Stimulated activated CD8-positive, alpha-beta memory T cell treated with anti-CD3 and anti-CD28 coated beads, Interleukin-4, amount 100 ng/mL, for 4 hours (primary cell): Measurements from ENCODE around the gene CRLF1.

Experiments used
- DNase-seq, 2 donors: peaks; one replicate each; pipeline ENCODE4 v3.0.0-alpha.2; 2020; ENCODE audit warnings: low read depth in 2 of 2, low spot score in 1 of 2

The CRLF1 gene

DNA sequence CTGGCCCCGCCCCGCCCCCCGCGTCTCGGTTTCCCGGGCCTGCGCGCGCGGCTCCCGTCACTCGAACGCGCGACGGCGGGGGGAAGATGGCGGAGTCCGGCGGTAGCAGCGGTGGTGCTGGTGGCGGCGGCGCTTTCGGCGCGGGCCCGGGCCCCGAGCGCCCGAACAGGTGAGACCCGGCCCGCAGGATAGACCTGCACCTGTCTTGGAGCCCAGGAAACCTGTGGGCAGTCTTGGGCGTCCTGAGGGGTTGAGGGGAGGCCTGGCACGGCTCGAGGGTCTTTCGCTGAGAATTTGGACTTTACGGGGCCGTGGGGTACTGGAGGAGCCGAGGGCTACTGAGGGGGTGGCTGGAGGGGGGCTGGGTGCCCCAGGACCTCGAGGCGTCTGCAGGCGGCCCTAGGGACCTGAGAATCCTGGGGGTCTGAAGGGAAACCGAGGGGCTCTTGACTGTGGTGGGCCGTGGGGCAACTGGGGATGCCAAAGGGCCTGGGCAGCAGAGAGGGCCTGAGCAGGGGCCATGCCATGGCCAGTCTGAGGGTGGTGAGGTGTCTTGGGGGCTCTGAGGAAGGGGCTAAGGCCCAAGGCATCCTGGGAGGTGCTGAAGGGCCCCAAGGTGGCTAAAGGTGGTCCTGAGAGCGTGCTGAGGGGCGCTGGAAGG, 30.5 kb upstream of the CRLF1 start, which contains the start of gene KLHL26:
Gene KLHL26 (plus strand): TSS at position 60 of the 661 bp plus-strand sequence. CDS start 27 bp downstream, at position 87.
- no peak for DNase-seq

DNA sequence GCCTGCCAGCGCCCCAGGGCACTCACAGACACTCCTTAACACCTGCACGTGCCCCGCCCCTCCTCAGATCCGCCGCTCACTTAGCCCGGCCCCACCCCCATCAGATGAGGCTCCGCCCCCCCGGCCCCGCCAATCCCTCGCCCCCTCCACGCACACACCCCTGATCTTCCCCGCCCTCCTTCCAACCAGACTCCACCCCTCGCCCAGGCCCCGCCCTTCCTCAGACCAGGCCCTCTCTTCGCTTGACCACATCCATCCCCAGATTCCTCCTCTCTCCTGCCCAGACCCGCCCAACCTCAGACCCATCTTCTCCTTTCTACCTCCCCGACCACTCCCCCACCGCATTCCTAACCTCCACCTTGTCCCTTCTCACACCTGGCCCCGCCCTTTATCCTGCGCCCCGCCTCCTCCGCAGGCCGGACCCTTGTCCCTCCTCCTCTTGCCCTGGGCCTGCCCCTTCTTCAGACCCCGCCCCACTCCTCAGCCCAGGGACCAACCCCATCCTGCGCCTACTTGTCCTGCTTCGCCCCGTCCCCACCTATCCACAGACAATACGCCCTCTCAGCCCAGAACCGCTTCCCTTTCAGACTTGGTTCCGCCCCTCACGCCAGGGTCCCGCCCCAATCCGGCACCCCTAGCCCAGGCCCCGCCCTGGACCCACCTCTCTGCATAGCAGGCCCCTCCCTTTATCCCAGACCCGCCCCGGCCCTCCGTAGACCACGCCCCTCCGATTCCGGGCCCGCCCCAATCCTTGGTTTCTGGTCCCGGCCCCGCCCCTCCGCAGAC, 29.8 kb upstream of the CRLF1 start:
- DNase-seq = peak; percentile 96 to 100

- no peak for DNase-seq
Observed at GRCh38 chr19:18635831-18636182, 29.2 kb upstream of the CRLF1 start.

DNA sequence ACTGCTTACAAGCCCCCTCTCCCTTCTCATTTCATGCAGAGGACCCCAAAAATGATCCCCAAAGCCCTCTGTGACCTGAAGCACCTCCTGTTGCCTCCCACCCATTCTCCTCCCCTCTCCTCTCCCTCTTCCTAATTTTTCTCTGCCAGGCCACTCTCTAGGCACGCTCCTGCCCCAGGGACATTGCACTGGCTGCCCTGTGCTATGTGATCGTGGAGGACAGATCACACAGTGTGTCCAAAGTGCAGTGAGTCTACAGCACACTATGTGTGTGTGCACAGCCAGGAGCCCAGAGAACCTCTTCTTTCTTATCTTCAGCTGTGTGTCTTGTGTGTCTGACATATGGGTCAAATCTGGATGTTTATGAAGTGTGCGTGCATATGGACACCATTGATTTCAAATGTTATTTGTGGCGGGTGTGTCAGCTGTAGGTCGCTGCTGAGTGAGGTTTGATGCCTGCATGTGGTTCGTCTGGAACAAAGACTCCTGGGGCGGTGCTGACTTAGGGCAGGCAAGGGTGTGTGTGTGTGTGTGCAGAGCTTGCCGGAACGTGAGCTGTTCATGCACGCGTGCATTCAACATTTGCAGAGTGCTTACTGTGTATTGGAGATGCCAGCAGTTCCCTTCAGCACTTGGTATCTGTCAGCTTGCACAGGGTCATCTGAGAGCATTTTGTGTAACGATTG, 28.2 kb upstream of the CRLF1 start:
- no peak for DNase-seq

DNA sequence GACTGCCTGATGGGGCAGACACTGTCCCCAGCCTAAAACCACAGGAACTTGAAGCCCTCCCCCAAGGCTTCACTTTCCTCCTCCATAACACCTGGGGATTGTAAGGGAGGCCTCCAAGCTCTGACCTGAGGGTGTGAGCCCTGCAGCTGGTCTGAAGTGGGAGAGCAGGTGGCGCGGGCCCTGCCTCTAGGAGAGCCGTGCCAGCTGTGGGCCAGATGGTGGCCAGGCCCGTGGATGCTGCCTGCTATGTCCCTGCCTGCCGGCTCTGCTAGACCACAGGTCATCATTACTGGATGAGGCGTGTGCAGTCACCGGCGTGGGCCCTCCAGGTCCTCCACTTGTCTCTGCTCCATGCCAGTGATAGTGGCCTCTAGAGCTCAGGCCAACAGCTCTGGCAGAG, 26.7 kb upstream of the CRLF1 start:
- DNase-seq = no peak

DNA sequence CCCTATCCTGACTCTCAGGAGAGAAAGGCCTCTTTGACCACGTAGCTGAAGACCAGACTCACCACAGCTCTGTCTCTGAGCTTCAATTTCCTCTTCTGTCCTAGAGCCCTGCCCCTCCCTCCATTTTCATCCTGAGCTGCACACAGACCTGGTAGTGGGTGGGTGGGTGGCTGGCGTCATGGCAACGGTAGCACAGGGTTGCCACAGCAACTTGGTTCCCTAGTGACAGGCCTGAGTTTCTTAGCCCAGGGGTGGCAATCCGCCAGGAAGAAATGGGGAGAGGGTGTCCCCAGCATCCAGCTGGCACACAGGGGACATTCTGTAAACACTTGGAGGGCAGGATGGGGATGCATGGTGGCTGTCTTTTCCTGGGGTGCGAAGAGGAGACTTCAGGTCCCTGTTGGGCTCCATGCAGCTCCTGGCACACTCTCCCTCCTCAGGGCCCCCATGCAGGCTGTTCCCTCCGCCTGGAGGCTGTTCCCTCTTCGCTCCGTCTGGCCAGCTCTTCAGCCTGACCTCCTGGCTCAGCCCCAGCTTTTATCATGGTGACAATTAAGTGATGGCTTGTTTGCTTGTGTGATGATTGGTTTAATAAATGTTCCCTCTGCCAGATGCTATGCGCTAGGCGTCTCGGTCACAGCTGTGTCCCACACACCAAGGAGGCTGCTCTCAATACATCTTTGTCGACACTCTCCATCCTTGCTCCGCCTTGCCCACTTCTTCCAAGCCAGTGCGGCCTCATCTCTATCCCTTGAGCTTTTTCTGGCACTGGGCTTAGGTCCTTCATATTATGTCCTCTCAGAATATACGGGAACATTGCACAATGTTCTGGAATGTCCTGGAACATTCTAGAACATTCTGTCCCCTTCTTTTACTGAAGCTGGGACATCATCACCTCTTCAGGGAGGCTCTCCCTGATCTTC, 22.8 kb upstream of the CRLF1 start:
- DNase-seq = no peak

DNA sequence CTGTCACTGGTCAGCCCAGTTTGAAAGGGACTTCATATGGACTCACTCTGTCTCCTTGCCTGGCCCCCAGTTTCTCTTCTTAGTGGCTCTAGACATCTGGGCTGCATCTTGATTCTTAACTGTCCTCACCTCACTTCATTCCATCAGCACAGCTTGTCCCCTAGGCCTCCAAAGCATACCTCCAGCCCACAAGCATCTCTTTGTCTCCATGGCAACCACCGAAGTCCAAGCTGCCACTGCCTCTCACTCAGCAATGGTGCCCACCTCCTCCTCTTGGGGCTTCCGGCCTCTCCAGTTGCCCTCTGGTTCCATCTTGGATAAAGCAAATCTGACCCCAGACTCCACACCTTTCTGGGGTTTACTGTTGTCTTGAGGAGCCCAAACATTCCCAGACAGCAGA, 20.3 kb upstream of the CRLF1 start:
- no peak for DNase-seq

DNA sequence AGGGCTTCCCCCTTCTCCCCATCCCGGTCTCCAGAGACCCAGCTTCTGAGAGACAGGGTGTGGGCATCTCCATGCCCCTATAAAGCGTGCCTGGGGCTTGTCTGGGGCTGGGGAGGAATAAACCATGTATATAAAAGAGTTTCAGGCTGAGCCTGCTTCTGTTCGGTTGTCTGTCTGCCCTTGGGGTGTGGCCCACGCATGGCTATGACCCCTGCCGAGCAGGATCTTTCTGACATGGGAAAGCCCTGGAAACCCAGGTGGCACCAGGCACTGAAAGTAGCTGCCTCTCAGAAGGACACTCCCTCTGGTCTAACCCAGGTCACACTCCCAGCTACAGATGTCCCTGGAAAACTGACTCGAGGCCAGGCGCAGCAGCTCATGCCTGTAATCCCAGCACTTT, 14.3 kb upstream of the CRLF1 start:
- no peak for DNase-seq

- no peak for DNase-seq
Observed at GRCh38 chr19:18620311-18620710, 13.7 kb upstream of the CRLF1 start.

DNA sequence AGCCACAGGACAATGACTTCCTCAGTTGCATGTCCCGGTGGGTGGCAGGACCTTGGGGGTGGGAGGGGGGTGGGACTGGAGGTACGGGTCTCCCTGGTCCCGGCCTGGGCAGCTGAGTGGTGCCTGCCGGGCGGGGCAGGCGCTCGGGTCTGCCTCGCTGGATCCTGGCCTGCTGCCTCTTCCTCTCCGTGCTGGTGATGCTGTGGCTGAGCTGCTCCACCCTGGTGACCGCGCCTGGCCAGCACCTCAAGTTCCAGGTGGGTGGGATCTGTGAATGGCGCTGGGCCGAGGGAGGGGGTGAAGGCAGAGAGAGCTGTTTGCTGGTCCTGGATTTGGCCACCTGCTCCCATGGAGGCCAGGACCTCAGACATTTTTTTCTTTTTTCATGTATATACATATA, 11.6 kb upstream of the CRLF1 start:
- no peak for DNase-seq

GRCh38 chr19:18617562-18617961, 11.0 kb upstream of the CRLF1 start:
- no peak for DNase-seq

DNA sequence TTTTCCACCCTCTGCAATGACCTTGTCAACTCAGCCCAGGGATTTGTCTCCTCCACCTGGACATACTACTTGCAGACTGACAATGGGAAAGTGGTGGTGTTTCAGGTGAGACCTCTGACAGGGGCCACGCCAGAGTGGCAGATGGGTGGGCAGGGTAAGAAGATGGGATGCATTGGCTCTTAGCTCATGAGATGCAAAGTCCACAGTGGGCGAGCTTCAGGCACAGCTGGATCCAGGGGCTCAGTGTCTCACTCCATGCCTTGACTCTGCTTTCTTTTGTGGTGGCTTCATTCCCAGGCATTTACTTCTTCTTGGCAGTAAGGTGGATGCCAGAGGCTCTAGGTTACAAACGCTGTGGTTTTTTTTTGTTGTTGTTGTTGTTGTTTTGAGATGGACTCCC, 9.4 kb upstream of the CRLF1 start:
- no peak for DNase-seq

DNA sequence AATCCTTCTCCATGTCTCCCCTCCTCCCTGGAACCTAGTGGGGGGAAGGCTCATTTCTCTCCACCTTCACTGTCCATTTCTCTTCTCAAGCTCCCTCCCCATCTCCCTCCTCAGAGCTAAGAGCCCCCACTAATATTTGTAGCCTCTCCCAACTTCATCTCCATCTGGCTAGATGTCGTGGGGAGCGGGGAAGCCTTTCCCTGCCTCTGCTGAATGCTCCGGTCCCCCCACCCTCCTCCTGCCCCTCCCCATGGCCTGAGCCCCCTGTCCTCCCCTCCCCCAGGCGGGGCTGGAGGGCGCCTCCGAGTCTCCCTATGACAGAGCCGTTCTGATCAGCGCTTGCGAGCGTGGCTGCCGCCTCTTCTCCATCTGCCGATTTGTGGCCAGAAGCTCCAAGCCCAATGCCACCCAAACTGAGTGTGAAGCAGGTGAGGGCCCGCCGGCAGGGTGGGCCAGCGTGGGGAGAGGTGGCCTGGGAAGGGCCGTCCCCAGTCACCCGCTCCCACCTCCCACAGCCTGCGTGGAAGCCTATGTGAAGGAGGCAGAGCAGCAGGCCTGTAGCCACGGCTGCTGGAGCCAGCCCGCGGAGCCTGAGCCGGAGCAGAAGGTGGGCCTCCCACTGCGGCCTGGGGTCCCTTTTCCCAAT, 7.1 kb upstream of the CRLF1 start:
- DNase-seq = no peak

DNA sequence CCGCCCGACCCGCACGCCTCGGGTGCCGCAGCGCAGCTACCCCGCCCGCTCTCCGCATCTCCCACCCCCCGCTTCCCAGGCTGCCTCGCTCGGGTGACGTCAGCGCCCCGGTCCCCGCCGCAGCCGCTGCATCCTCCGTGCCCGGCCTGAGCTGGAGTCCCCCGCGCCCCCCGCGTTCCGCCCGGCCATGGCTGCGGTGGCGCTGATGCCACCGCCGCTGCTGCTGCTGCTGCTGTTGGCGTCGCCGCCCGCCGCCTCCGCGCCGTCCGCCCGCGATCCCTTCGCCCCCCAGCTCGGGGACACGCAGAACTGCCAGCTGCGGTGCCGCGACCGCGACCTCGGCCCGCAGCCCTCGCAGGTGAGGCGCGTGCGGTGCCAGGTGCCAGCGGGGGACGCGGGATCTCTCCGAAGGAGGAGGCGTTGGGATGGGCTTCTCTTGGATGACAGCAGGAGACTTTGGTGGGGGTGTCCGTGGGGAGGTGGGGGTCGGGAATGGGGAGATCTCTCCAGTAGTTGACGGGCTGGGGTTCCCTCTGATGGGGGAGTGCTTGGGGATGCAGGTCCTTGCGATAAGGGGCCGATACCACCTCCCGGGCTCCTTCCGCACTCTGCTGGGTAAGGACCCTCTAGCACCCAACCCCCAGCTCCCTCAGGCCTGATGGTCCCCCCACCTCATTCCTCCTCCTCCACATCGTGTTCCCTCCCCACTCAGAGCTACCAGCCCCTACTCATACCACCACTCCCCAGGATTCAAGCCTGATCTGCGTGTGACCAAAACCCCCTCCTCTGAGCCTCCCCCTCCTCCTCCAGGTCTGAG, 6.4 kb upstream of the CRLF1 start, which contains the start of gene TMEM59L:
Gene TMEM59L (plus strand): TSS at position 99 of the 817 bp plus-strand sequence. CDS start 89 bp downstream, at position 188.
- peak in 1 of 2 donors; percentile 12 for DNase-seq

GRCh38 chr19:18612051-18612771, 5.6 kb upstream of the CRLF1 start:
- no peak for DNase-seq

DNA sequence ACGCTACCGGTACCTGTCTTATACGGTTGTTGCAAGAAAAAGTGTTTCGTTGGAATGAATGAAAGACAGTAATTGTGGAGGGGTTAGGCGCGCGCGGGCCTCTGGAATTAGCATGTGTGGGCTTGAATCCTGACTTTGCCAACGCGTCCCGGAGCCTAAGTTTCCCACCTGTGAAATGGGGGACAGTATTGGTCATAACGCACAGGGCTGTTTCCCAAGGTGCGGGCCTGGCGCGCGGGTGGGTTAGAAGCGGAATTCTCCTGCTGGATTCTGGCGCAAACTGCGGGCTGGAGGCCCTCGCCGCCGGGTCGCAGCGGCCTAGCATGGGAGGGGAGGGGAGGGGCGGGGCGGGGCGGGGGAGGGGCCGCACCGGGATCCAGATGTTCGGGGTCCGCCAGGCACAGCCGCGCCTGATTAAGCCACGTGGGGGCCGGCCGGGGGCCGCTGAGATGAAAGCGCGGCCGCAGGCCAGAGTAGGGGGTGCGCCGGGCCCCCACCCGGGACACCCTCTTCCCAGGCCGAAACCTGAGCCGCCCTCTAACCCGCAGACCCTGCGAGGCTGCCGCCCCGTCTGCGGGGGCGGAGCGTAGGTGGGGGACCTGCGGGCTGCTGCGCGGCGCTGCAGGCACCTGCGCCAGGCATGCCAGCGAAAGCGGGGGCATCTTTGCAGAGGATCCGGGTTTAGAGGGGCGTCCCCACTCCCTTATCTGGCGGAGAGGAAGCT, 4.9 kb upstream of the CRLF1 start:
- peak in 1 of 2 donors; percentile 11 for DNase-seq

- no peak for DNase-seq
Observed at GRCh38 chr19:18610556-18611326, 4.1 kb upstream of the CRLF1 start.

DNA sequence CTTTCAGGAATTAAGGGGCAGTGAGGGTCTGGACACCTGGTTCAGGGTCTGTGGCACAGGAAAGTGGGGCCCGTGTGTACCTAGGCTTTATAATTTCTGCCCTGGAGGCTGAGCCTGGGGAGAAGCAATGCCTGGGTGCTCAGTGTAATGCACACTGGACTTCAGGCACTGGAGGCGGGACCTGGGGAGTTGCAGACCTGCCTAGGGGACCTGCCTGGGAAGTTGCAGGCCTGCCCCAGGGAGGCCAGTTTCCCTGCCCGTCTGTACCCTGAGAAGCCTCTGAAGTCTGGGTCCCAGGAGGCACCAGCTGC, 3.6 kb upstream of the CRLF1 start:
- no peak for DNase-seq
